NCI-H82 treated with DMSO at 0.1 percent for 48 hours (cell line): ENCODE results near the gene CRYGD.
"Not testable (repeated sequence)": the region's sequence is repeated elsewhere in the genome, so short reads cannot be mapped to it uniquely, and the experiment has no call there.

Experiments
- DNase-seq: peaks from one replicate; lab custom pipeline; 2025; ENCODE audit not compliant: unreplicated experiment; lab: John Stamatoyannopoulos, UW

The CRYGD gene

DNA sequence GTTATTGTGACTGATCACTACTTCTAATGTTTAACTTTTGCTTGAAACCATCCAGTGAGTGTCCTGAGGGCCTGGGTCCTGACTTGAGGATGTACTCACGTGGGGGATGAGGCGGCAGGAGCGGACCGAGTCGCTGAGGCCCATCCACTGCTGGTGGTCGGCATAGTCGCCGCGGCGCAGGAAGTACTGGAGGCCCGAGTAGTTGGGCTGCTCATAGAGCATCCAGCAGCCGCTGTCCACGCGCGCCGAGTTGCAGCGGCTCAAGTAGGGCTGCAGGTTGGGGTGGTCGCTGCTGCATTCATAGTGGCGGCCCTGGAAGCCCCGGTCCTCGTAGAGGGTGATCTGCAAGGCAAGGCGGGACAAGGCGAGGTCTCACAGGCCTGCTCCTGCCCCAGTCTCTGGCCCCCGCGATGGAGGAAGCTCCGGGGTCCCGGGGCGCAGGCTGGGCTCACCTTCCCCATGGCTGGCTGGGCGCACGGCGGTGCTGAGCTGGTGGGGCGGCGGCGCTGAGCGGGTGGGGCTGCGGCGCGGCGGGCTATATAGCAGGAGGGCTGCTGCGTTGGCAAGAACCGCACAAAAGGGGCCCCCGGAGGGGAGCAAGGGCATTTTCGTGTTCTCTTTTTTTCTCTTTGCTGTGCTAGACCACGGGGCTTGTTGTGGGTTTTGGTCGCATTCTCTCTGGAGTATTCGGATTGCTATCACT is at the start of gene CRYGD:
CRYGD (minus strand) TSS at position 512 of the 703 bp plus-strand sequence; CDS start at position 461, 51 bp downstream.
- DNase-seq = not testable (repeated sequence)

DNA sequence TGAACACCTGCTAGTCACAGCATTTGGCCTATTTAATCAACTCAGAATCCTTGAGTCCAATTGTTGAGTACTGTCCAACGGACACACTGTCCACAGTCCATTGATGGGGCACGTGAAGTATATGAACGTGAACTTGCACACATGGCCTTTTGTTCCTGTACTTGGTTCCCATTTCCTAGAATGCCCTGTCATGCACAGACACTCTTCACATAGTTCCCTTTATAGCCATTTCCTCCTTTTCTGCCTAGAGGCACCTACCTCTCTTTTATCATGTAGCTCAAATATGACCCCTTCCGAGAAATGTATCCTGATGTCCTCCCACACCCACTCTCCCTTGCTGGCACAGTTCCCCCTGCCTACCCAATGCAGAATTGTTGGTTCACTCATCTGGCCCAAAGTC is 47.8 kb upstream of the CRYGD start:
- no peak for DNase-seq

DNA sequence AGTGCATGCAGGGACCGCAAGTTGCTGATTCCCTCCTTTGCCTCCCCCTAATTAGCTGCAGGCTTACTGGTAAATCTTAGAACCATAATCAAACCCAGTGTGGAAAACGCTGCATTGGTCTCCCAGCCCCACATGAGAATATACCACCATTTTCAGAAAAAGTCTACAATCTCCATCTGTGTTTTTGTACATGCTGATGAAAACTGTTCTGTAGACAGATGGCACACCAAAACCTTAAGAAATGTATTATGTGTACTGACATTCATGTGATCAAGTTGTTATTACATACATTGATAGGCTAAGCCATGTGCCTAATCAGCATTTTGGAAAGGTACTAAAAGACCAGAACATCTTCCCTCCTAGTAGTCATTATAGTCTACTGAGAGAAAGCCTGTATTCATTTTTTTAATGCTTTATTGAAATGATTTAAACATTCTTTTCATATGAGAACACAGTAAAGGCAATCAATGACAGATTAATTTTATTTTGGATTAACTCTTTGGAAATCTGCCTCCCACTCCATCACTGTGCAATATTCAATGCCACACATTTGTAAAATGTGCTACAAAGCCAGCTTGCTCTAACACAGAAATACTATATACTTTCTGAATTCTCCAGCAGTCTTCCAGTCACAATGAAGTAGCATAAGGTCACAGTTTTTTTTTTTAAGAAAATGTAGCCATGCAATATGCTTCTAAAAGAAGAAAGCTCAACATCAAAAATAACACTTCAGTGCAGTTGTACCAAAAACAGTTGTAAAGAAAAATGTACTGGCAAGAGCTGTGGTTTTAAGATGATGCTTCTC is 40.8 kb upstream of the CRYGD start:
- no peak for DNase-seq

DNA sequence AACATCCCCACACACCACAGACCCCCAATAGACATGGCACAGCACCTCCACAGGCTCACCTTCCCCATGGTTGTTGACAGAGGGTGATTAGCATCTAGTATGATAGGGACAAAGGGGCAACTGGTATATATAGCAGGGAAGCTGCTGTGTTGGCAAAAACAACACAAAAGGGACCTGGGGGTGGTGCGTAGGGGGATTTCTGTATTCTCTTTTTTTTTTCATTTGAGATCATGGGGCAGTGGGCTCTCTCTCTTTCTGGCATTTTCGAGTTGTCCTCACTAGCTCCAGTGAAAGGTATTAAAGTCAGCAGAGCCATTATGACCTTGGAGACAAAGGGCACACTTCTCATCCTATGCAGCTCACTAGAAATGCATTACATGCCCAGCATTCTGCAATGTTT is 39.2 kb upstream of the CRYGD start, which contains the start of gene CRYGA:
CRYGA (minus strand) TSS at position 101 of the 400 bp plus-strand sequence; CDS start at position 68, 33 bp downstream.
- no peak for DNase-seq

DNA sequence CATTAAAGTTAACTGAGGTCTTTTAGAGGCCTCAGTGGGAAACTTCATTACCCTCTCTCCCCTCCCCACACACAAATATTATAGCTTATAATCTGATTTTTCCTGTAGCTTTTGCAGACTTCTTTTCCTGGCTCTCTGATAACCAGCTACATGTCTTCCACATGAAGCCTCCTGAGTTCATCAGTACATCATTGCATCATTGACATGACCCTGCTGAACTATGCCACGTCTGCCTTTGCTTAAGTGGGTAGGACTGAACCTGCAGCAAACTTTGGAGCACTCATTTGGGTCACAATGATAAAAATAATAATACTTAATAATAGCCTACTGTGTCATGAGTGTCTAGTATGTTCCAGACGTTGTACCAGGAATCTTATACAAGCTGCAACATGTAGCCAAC is 32.1 kb upstream of the CRYGD start:
- DNase-seq = no peak

DNA sequence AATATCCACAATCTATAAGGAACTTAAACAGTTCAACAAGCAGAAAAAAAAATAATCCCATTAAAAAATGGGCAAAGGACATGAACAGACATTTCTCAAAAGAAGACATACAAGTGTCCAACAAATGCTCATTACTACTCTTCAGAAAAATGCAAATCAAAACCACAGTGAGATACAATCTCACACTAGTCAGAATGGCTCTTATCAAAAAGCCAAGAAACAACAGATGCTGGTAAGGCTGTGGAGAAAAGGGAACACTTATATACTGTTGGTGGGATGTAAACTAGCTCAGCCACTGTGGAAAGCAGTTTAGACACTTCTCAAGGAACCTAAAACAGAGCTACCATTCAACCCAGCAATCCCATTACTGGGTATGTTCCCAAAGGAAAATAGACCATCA is 28.8 kb upstream of the CRYGD start:
- DNase-seq = no peak

DNA sequence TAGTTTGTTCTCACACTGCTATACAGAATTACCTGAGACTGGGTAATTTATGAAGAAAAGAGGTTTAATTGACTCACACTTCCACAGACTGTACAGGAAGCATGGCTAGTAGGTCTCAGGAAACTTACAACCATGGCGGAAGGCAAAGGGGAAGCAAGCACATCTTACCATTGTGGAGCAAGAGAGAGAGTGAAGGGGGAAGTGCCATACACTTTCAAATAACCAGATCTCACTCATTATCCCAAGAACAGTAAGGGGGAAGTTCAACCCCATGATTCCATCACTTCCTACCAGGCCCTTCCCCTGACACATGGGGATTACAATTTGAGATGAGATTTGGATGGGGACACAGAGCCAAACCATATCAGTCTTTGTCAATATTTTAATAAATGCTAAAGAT is 26.6 kb upstream of the CRYGD start:
- no peak for DNase-seq

DNA sequence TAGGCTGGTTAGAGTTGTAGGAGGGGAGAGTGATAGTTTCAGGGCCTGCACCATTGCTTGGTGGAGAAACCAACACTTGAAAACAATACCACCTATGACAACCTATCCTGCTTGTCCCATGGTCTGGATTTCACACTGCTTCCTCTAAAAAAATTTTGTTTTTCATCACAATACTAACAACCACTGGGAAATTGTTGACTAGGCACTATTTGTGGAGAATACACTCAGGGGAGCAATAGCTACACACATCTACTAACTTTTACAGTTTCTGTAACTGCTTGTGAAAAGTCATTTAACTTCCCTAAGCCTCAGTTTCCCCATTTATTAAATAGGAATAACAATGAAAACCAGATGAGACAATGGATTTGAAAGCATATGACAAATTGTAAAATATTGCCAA is 25.8 kb upstream of the CRYGD start:
- DNase-seq = no peak

DNA sequence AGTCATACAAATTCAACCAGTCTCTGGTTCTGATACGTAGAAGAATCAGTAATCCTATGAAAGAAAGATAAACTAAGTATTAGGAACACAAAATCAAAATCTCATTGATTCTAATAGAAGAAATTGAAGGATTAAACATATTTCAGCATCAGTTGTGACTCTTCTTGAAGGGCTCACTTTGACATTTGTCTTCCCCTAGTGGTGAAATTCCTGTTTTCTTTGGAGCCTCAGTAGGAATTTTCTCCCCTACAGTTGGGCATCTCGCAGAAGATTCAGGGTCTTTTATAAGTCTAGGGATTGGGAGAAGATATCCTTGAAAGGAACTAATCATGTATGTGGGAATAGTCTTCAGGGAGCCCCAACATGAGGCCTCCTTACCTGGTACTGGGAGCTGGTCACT is 24.5 kb upstream of the CRYGD start:
- DNase-seq = no peak

DNA sequence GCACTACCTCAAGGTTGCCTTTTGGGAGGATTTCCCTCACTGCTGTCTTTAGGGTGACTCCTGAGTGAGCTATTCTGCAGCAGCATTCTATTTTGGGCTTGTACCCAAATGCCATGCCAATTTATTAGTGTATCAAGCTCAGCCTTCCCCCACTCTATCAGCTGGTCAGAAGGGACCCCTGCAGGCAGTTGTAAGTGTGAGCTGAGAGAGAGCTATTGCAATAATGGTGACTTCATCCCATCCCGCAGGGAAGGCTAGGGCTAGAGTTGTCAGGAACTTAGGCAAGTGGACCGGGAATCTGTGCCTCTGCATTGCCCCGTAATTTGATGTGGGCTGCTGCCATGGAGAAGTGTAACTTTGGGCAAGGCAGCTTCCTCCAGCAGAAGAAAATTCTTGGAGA is 23.4 kb upstream of the CRYGD start:
- DNase-seq = no peak

DNA sequence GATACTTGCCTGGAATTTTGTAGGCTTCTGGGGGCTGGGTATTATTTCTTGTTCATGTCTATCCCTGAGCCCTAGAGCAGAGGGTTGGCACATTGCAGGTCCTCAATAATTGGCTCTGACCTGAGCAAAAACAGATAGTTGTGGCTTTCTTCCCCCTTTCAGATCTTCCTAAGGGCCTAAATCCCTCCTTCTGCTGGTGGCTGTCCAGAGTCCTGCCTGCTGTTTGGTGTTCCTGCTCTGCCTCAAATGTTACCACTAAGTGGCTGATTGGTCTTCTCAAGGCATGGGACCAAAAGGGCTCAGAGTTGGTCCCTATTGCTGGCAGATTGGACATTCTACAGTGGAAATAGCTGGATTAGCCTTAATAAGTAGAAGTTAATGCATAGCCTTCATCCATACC is 22.7 kb upstream of the CRYGD start:
- no peak for DNase-seq

DNA sequence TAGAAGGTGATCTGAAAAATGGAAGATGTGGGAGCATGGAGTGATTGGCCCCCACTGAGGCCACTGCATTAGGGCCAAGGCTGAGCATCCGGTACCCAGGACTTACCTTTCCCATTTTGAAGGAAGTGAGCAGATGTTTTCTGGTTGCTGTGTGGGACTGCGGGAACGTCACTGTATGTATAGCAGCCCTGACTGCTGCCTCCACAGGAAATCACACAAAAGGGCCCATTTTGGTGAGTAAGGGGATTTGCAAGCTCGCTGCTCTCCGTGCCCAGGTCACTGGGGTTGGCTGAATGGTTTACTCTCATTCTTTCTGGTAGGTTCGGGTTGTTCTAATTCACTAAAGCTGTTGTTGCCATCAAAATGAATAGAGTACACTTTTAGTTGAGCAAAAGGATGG is 21.7 kb upstream of the CRYGD start, which contains the start of gene CRYGB:
CRYGB (minus strand) TSS at position 153 of the 400 bp plus-strand sequence; CDS start at position 115, 38 bp downstream.
- no peak for DNase-seq

DNA sequence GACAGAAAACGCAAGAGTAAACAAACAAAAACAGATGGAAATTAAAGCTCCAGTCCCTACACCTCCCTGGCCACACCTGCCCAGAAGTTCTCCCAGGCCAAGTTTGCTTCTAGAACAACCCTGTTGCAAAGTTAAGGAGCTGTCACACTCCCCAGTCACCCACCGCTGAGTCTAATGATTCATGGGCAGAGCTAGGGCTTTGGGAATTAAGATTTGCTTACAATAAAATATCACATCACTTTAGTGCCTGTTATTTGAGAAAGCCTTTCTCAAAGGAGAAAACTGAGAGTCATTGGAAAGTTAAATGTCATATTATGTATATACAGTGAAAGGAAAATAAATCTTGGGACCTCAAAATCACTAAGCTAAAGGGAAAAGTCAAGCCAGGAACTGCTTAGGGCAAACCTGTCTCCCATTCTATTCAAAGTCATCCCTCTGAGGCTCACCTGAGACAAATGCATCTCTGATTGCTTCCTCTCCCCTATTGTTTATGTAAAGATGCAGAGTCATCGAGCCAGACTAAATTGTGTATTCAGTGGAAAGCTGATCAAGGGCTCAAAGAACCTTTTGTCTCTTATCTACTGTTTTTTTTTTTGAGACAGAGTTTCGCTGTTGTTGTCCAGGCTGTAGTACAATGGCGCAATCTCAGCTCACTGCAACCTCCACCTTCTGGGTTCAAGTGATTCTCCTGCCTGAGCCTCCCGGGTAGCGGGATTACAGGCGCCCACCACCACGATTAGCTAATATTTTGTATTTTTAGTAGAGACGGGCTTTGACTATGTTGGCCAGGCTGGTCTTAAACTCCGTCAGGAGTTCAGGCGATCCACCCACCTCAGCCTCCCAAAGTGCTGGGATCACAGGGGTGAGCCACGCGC is 18.8 kb upstream of the CRYGD start:
- no peak for DNase-seq

DNA sequence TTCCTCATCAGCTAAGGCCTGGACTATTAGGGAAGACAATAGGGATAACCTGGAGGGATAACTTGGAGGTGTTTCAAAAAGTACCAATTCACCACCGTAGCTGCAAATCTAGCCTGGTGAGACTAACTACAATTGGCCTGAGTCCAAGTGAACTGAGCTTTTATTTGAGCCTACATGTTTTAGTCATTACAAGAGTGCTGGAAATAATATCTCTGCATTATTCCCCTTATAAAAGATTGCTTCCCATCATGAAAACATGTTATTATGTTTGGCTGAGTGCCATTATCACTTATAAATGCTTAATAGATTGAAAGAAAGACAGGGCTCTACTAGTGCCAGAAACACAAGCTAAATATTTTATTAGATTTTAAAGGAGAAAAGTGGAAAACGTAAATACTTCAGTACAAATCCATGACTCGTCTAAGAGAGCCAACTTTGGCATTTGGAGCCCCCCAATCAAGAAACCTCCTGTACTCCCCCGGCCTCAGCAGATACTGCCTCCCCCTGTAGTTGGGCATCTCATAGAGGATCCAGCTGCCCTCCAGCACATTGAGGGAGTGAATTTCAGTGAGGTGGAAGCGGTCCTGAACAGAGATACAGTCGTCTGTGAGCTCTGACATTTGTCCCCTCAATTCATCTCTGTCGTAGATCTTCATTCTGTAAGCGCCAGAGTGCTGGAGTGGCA is 18.1 kb upstream of the CRYGD start:
- no peak for DNase-seq

DNA sequence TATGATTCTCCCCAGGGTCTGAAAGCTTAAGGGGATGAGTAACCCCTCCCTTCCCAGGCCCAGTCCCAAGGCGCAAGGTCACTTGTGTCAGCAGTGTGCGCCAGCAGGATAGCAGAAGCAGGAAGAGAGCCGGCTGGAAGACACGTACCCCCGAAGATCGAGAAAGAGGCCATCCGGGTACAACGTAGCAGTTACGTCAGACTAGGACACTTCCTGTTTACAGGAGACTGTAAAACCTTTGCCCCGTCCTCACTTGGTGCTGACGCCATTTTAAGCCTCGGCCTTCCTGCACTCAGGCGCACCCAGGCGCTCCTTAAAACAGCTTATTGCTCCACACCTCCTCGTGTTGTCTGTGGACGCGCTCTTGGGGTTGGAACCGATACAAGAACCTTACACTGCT is 15.1 kb upstream of the CRYGD start:
- DNase-seq = no peak

DNA sequence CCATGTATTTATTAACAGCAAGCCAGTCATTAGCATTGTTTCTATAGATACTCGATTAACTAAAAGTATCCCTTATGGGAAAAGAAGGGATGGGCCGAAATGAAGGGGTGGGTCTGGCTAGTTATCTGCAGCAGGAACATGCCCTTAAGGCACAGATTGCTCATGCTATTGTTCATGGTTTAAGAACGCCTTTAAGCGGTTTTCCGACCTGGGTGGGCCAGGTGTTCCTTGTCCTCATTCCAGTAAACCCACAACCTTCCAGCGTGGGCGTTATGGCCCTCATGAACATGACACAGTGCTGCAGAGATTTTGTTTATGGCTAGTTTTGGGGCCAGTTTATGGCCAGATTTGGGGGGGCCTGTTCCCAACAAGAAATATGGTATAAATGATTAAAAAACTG is 14.0 kb upstream of the CRYGD start:
- DNase-seq = not testable (repeated sequence)

DNA sequence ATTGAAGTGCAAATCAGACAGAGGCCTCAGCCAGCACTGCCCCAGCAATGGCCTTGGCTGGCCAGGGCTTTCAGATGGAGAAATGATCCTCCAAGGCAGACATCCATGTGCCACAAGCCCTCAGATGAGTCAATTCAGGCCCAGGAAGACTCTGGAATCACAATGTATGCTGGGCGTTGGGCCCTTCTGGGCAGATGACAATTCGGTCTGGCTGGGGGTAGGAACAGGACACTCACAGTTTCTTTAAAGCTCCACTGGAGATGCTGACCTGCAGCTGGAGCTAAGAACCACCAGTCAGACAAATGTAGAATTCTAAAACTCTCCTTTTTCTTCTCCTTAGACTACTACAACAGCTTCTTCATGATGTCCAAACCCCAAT is 12.4 kb upstream of the CRYGD start:
- DNase-seq = no peak

DNA sequence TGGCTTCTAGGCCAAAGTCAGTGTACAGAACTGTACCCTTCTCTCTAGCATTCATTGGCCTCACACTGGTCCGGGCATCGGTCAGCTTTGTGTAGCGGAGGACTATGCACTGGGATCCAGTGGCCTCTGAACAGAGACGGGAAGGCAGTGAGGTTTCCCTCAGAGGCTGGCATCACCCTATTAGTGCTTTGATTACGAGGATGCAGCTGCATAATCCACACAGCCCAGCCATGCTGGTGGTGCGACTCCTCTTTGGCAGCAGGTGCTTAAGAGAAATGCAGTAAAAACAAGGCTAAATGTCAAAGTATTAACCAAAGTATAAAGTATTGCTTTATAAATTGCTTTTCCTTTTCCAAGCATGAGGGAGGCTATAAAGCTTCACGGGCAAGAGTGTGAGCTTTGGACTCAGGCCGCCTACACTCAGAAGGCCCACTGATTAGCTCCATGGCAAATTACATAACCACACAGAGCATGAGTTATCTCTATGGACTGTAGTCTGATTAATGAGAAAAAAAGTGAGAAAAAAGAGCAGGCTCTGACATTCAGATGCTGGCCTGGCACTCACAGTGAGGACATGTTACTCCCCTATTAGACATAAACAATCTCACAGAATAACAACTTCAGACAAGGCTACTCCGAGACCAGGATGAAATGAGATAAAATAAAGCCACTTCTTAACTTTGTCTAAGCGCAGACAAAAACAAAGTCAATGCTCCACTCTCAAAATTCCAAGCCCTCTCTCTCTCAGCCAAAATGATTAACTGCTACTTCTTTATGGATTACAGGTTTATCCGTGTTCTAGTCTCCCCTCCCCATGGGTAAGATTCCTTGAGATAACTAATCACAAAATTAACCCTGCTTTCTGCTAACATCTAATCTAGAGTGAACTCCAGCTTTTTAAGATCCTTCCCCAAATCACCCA is 11.7 kb upstream of the CRYGD start:
- DNase-seq = no peak

DNA sequence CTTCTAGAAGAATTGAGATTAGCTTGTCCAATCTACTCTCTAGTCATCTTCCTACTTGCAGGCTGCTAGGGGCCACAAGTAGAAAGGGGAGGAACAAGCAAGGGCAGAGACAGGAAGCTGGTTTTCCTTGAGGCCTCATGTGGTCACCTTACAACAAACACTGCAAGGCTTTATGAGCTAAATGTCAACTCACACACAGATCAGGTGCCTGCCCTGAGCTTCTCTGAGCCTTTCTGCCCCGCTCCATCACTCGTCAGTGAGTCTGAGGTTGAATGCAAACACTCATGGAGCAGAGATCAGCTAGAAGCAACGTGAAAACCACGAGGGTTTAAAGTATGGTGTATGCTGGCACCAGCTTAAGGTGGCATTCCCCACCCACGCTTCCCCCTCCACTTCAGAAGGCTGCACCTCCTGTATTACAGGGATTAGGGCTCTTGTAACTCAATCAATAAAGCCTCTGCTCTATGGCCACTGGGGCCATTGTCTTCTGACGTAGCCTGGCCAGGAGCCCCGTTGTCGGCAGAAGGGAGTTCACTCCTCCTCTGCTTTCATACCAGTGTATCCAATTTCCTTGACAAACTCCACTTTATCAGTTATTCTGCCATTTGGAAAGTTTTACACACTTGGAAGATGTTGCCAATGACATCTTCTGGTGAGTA is 10.7 kb upstream of the CRYGD start:
- DNase-seq = no peak
